WTC11 (cell line): Measurements from ENCODE around the gene ZNF747.
A peak's percentile ranks its signal among the peaks of the same experiment; 100 is the strongest.

Experiments
- CTCF ChIP-seq: fragments of 200-600 bp; IDR thresholded peaks from 2 replicates; pipeline ENCODE4 v1.8.0; 2022; ENCODE audit warnings: antibody characterized with exemption
- ETV6 ChIP-seq: sonication (generic); formaldehyde crosslinking; IDR thresholded peaks from 2 replicates; pipeline ENCODE4 v1.8.1; 2022; ENCODE audit warnings: mild to moderate bottlenecking, missing genetic modification reagents
- FOXK1 ChIP-seq: sonication (generic); formaldehyde crosslinking; IDR thresholded peaks from 2 replicates; pipeline ENCODE4 v1.8.0; 2022; ENCODE audit warnings: mild to moderate bottlenecking, moderate library complexity, missing genetic modification reagents
- NR3C1 ChIP-seq: sonication (generic); formaldehyde crosslinking; conservative IDR thresholded peaks from 2 replicates; pipeline ENCODE4 v1.8.1; 2023; ENCODE audit warnings: low read depth, mild to moderate bottlenecking, missing genetic modification reagents
- USF2 ChIP-seq: sonication (generic); formaldehyde crosslinking; IDR thresholded peaks from 2 replicates; pipeline ENCODE4 v1.8.1; 2023; ENCODE audit warnings: mild to moderate bottlenecking, missing genetic modification reagents, moderate library complexity
- ZNF416 ChIP-seq: fragments of 250-450 bp; sonication (Bioruptor Pico); IDR thresholded peaks from 2 replicates; pipeline ENCODE4 v1.9.0; 2021; ENCODE audit warnings: mild to moderate bottlenecking, inconsistent platforms
- ZNF512 ChIP-seq: sonication (generic); formaldehyde crosslinking; IDR thresholded peaks from 2 replicates; pipeline ENCODE4 v1.8.1; 2022; ENCODE audit warnings: missing genetic modification reagents, borderline replicate concordance

- TF ChIP-seq USF2 (CRISPR knock-in tag) (no peak), ZNF416 (CRISPR knock-in tag) (no peak), NR3C1 (CRISPR knock-in tag) (no peak), CTCF (no peak), ZNF512 (CRISPR knock-in tag) (no peak), ETV6 (CRISPR knock-in tag) (no peak), FOXK1 (peak; percentile 43)
Measured at GRCh38 chr16:30571445-30572322, 37.0 kb upstream of the ZNF747 start, which contains the start of gene ZNF688.
